A549 (cell line): Measurements from ENCODE around the gene BCL10. TPM values are rescaled to one million over a fixed set of nuclear protein-coding genes. Genes with fewer than 3 reads are reported as not detected.

ENCODE experiments used
- ATAC-seq, 2 experiments: fragments of 200-7000 bp in 1 of 2; fragments of >200 bp in 1 of 2; cut with Nextera tagmentation in 1 of 2; cut with Tn5 transposase in 1 of 2; 3 replicates each; pipeline versions ENCODE4 v1.8.0 to v1.9.1; 2018 to 2020; ENCODE audit warnings: mild to moderate bottlenecking in 1 of 2, moderate library complexity in 1 of 2
- CTCF ChIA-PET: fragments of 300-600 bp; sonication (Branson Sonifier 250); formaldehyde crosslinking; extraction: SDS; loops from one replicate; lab custom pipeline; 2021; ENCODE audit warnings: antibody characterized with exemption, inconsistent platforms; lab: Yijun Ruan, JAX
- POLR2A ChIA-PET: fragments of 350-600 bp; formaldehyde crosslinking; extraction: SDS; loops from one replicate; lab custom pipeline; 2021; ENCODE audit warnings: antibody characterized with exemption, inconsistent platforms; lab: Yijun Ruan, JAX
- DNase-seq, 2 experiments: peaks; one replicate each; pipeline versions ENCODE4 v3.0.0 to v3.0.0-alpha.2; 2011 to 2016; ENCODE audit warnings: low read depth in 1 of 2, low spot score in 1 of 2
- FAIRE-seq: peaks from 2 replicates; lab custom pipeline; 2011; peaks lifted over from hg19 to GRCh38; lab: Jason Lieb, UNC
- H3K27ac ChIP-seq, 2 experiments: fragments of >200 bp; sonication (Bioruptor Twin); formaldehyde crosslinking; 3 replicates each; pipeline ENCODE4 v1.5.1; 2016 to 2017
- H3K4me1 ChIP-seq: fragments of >200 bp; sonication (Bioruptor Twin); formaldehyde crosslinking; 3 replicates; pipeline ENCODE4 v1.6.1; 2016
- H3K4me2 ChIP-seq: fragments of >200 bp; sonication (Bioruptor Twin); formaldehyde crosslinking; 3 replicates; pipeline ENCODE4 v1.6.1; 2016
- H3K4me3 ChIP-seq: fragments of >200 bp; sonication (Bioruptor Twin); formaldehyde crosslinking; 3 replicates; pipeline ENCODE4 v1.5.1; 2016
- H3K9me3 ChIP-seq: fragments of >200 bp; sonication (Bioruptor Twin); formaldehyde crosslinking; 3 replicates; pipeline ENCODE4 v1.6.1; 2016
- CEBPB ChIP-seq, 2 experiments: fragments of >200 bp in 1 of 2; sonication (Bioruptor Twin) in 1 of 2; formaldehyde crosslinking in 1 of 2; IDR thresholded peaks; 2 replicates each; pipeline ENCODE4 v1.6.1; 2012 to 2016
- CHD2 ChIP-seq: fragments of 150-350 bp; IDR thresholded peaks from 2 replicates; pipeline ENCODE4 v1.6.1; 2014; ENCODE audit warnings: low read length; ENCODE audit not compliant: partially characterized antibody
- E2F6 ChIP-seq: IDR thresholded peaks from 2 replicates; pipeline ENCODE4 v1.6.1; 2012; ENCODE audit warnings: low read depth, borderline replicate concordance
- ESRRA ChIP-seq: fragments of 150-350 bp; IDR thresholded peaks from 2 replicates; pipeline ENCODE4 v1.6.1; 2014; ENCODE audit warnings: mild to moderate bottlenecking, low read length, borderline replicate concordance
- HDAC2 ChIP-seq: fragments of 200-600 bp; sonication (generic); IDR thresholded peaks from 2 replicates; pipeline ENCODE4 v1.6.1; 2016
- HOXA7 ChIP-seq: fragments of 250-450 bp; sonication (Bioruptor Pico); IDR thresholded peaks from 2 replicates; pipeline ENCODE4 v1.5.0; 2020; ENCODE audit warnings: mild to moderate bottlenecking, moderate library complexity
- HOXB13 ChIP-seq: fragments of 250-450 bp; sonication (Bioruptor Pico); IDR thresholded peaks from 2 replicates; pipeline ENCODE4 v1.5.0; 2020; ENCODE audit warnings: low read depth, mild to moderate bottlenecking, moderate library complexity
- MAFK ChIP-seq: fragments of 450-650 bp; IDR thresholded peaks from 2 replicates; pipeline ENCODE4 v1.6.1; 2014; ENCODE audit not compliant: partially characterized antibody
- MYC ChIP-seq: IDR thresholded peaks from 2 replicates; pipeline ENCODE4 v1.6.1; 2012; ENCODE audit warnings: mild to moderate bottlenecking, inconsistent platforms, low read length, improper control_type of control experiment, borderline replicate concordance
- NPAS2 ChIP-seq: fragments of 250-450 bp; sonication (Bioruptor Pico); IDR thresholded peaks from 2 replicates; pipeline ENCODE4 v1.8.0; 2022; ENCODE audit warnings: mild to moderate bottlenecking, moderate library complexity, borderline replicate concordance
- POLR2A ChIP-seq: IDR thresholded peaks from 2 replicates; pipeline ENCODE4 v1.6.1; 2012; ENCODE audit warnings: mild to moderate bottlenecking, low read length
- RAD21 ChIP-seq, 2 experiments: fragments of >200 bp in 1 of 2; sonication (Bioruptor Twin) in 1 of 2; formaldehyde crosslinking in 1 of 2; IDR thresholded peaks in 1 of 2; conservative IDR thresholded peaks in 1 of 2; 2 replicates in 1 of 2; 3 replicates in 1 of 2; pipeline ENCODE4 v1.6.1; 2012 to 2018; ENCODE audit warnings: inconsistent platforms in 1 of 2
- RFX5 ChIP-seq: fragments of 450-650 bp; IDR thresholded peaks from 2 replicates; pipeline ENCODE4 v1.7.1; 2014; ENCODE audit warnings: antibody characterized with exemption, mild to moderate bottlenecking, moderate library complexity
- USF2 ChIP-seq: fragments of 450-650 bp; IDR thresholded peaks from 2 replicates; pipeline ENCODE4 v1.6.1; 2014; ENCODE audit warnings: antibody characterized with exemption
- ZNF302 ChIP-seq: fragments of 250-450 bp; sonication (Bioruptor Pico); IDR thresholded peaks from 2 replicates; pipeline ENCODE4 v1.9.0; 2021; ENCODE audit warnings: inconsistent platforms, mild to moderate bottlenecking, moderate library complexity
- ZSCAN20 ChIP-seq: fragments of 250-450 bp; sonication (Bioruptor Pico); IDR thresholded peaks from 2 replicates; pipeline ENCODE4 v1.8.0; 2022; ENCODE audit warnings: mild to moderate bottlenecking, moderate library complexity
- WGBS: methylation state at CpG from one replicate; pipeline ENCODE4 v1.1.6; 2017; ENCODE audit errors: missing lambda C conversion rate; 5-methylcytosine and 5-hydroxymethylcytosine counted together
- polyA plus RNA-seq, 4 experiments: library from polyadenylated mRNA; depleted of rRNA in 3 of 4; stranded (reverse); fragments of >200 nt; fragmentation: RNase III in 1 of 4; extraction: RNeasy Plus Mini Kit Qiagen cat#74134 plus additional on column Dnase treatment in 1 of 4; gene quantifications; 2 replicates in 3 of 4; 3 replicates in 1 of 4; pipeline ENCODE4 v1.2.3, GENCODE V29; 2011 to 2017
- TF ChIP-seq, protein P1 (sequence below): fragments of 150-350 bp; IDR thresholded peaks from 2 replicates; pipeline ENCODE4 v1.6.1; 2014; ENCODE audit warnings: low read depth, mild to moderate bottlenecking, low read length
- TF ChIP-seq, protein P2 (sequence below): fragments of 200-600 bp; sonication (generic); IDR thresholded peaks from 2 replicates; pipeline ENCODE4 v1.6.1; 2016; ENCODE audit warnings: antibody characterized with exemption, mild to moderate bottlenecking, moderate library complexity

BCL10 gene
- polyA plus RNA-seq, 2 of the 4 experiments (the other 2 are of a cell fraction), result 8.9 to 15.5 TPM

DNA sequence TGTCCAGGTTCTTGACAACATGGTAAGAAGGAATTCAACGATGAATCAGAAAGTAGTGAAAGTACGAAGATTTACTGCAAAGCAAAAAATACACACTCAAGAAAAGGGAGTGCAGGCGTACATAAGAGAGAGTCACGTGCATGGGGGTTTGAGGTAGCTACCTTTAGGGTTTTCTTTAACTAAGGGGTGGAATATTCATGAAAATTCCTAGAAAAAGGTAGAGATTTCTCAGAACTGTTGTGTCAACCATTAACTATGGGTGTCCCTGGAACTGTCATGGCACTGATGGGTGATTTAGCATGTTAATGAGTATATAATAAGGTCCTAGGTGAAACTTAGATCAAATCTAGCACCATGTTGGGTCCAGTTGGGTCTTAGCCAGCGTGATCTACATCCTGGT, 53.1 kb downstream of the BCL10 start:
- FAIRE-seq (no peak), DNase-seq (no peak), ATAC-seq (no peak)
- 55% methylated on average over 5 of the region's 5 CpGs for WGBS
- no peak overlapping the region for H3K4me2 ChIP-seq
- ChIA-PET CTCF (interaction anchor here (0.6 kb wide), 1 partner anchor 74 kb away, joined by 3 read pairs; no protein-coding TSS in a partner anchor), POLR2A (no interaction called here)
- H3K4me3 ChIP-seq, result no peak overlapping the region
- H3K27ac ChIP-seq, result no peak overlapping the region
- TF ChIP-seq RFX5 (no peak), HDAC2 (no peak), NPAS2 (CRISPR knock-in tag) (no peak), HOXA7 (CRISPR knock-in tag) (no peak), ESRRA (no peak), HOXB13 (CRISPR knock-in tag) (no peak), ZNF302 (CRISPR knock-in tag) (no peak), MAFK (no peak), ZSCAN20 (CRISPR knock-in tag) (no peak), USF2 (no peak), CHD2 (no peak), E2F6 (no peak), MYC (no peak)
- TF ChIP-seq, protein P1, sequence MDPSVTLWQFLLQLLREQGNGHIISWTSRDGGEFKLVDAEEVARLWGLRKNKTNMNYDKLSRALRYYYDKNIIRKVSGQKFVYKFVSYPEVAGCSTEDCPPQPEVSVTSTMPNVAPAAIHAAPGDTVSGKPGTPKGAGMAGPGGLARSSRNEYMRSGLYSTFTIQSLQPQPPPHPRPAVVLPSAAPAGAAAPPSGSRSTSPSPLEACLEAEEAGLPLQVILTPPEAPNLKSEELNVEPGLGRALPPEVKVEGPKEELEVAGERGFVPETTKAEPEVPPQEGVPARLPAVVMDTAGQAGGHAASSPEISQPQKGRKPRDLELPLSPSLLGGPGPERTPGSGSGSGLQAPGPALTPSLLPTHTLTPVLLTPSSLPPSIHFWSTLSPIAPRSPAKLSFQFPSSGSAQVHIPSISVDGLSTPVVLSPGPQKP, result no peak
- H3K9me3 ChIP-seq, result no peaks in the 10 kb centered on the region
- H3K4me1 ChIP-seq, result no peaks in the 10 kb centered on the region

- ChIA-PET POLR2A (no interaction called here), CTCF (interaction anchor here (1.3 kb wide), 1 partner anchor 10 kb away, joined by 5 read pairs; no protein-coding TSS in a partner anchor)
- Histone ChIP-seq H3K9me3 (no peaks in the 10 kb centered on the region), H3K4me3 (no peak overlapping the region), H3K4me2 (no peak overlapping the region), H3K27ac (no peak overlapping the region), H3K4me1 (no peaks in the 10 kb centered on the region)
- TF ChIP-seq RAD21 (conservative IDR thresholded peaks at IDR 0.05 in 1 of 2, IDR thresholded peaks at IDR 0.05 in 1 of 2) (no peak), POLR2A (no peak), RFX5 (no peak), CEBPB (IDR thresholded peaks at IDR 0.05) (no peak)
- TF ChIP-seq, protein P2, sequence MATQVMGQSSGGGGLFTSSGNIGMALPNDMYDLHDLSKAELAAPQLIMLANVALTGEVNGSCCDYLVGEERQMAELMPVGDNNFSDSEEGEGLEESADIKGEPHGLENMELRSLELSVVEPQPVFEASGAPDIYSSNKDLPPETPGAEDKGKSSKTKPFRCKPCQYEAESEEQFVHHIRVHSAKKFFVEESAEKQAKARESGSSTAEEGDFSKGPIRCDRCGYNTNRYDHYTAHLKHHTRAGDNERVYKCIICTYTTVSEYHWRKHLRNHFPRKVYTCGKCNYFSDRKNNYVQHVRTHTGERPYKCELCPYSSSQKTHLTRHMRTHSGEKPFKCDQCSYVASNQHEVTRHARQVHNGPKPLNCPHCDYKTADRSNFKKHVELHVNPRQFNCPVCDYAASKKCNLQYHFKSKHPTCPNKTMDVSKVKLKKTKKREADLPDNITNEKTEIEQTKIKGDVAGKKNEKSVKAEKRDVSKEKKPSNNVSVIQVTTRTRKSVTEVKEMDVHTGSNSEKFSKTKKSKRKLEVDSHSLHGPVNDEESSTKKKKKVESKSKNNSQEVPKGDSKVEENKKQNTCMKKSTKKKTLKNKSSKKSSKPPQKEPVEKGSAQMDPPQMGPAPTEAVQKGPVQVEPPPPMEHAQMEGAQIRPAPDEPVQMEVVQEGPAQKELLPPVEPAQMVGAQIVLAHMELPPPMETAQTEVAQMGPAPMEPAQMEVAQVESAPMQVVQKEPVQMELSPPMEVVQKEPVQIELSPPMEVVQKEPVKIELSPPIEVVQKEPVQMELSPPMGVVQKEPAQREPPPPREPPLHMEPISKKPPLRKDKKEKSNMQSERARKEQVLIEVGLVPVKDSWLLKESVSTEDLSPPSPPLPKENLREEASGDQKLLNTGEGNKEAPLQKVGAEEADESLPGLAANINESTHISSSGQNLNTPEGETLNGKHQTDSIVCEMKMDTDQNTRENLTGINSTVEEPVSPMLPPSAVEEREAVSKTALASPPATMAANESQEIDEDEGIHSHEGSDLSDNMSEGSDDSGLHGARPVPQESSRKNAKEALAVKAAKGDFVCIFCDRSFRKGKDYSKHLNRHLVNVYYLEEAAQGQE, result no peak
- no peak for ATAC-seq
- FAIRE-seq, result no peak
- 54% methylated on average over 7 of the region's 7 CpGs for WGBS
- no peak for DNase-seq
These were observed 55.7 kb downstream of the BCL10 start for GRCh38 chr1:85220756-85221201.
